Measurements from ENCODE around the gene WDR74.
A peak's percentile ranks its signal among the peaks of the same experiment; 100 is the strongest.
"Not testable (repeated sequence)": the region's sequence is repeated elsewhere in the genome, so short reads cannot be mapped to it uniquely, and the experiment has no call there.

Gene WDR74

DNA sequence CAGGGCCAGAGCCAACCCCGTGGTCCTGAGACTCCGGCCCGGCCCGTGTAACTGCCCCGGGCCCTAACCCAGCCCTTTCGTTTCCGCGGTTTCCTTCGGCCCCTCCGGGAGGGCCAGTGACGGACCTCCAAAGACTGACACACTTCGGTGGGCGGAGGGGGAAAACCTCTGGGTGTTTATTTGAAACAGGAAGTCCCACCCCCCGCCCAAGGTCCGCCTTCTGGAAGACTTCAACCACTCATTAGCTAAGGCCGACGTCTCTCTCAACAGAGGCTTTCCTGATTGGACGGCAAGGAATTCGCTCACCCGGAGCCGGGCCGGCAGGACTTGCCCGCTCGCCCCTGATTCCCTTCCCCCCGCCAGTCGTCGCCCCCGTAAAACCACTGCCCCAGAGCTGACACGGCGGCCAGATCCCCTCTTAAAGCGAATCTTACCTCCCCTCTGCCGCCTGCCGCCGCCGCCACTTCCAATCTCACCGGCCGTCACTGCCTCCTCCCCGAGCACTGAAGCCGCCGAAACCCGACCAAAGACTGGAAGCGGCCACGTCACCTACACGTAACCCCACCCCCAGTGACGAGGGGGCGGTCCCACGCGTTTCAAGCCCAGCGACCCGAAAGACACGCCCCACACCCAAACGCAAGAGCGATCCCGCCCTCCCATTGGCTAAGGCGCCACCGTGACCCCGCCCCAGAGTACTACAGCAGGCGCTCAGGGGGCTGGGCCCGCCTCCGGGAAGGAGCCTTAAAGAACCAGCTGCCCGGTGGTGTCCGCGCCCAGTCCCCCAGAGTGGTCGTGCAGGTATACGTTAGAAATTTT lies 7.7 kb downstream of the WDR74 start, which contains the start of gene STX5:
TSS of gene STX5 (minus strand) at position 532 of the 816 bp plus-strand sequence. CDS start 808 bp downstream, outside the sequence.
- Histone ChIP-seq H3K27me3 (ENCODE audit: insufficient read depth, insufficient read length) (no peaks in the 10 kb centered on the region), H3K4me3 (ENCODE audit: insufficient read length, low read depth) (peak within 1 kb of the TSS; percentile 93), H3K36me3 (ENCODE audit: insufficient read depth, insufficient read length, low read length) (peaks cover 68% of the 10 kb centered on the region), H3K9me3 (ENCODE audit: insufficient read depth, low read length) (no peaks in the 10 kb centered on the region), H3K9ac (ENCODE audit: insufficient read length, low read depth) (peak within 1 kb of the TSS; percentile 96), H3K4me1 (ENCODE audit: insufficient read depth, insufficient read length) (peaks cover 7% of the 10 kb centered on the region)
- TF ChIP-seq SUZ12 (IDR thresholded peaks at IDR 0.05; ENCODE audit: extremely low read depth, insufficient read depth, insufficient read length): no peak
- TF ChIP-seq ZNF274 (IDR thresholded peaks at IDR 0.05; ENCODE audit: low read depth, low read length): no peak
- no peak for TF ChIP-seq YY1 (IDR thresholded peaks at IDR 0.05; ENCODE audit: insufficient read depth, insufficient read length)
- DNase-seq (ENCODE audit: low read depth, low spot score): peak; percentile 99

DNA sequence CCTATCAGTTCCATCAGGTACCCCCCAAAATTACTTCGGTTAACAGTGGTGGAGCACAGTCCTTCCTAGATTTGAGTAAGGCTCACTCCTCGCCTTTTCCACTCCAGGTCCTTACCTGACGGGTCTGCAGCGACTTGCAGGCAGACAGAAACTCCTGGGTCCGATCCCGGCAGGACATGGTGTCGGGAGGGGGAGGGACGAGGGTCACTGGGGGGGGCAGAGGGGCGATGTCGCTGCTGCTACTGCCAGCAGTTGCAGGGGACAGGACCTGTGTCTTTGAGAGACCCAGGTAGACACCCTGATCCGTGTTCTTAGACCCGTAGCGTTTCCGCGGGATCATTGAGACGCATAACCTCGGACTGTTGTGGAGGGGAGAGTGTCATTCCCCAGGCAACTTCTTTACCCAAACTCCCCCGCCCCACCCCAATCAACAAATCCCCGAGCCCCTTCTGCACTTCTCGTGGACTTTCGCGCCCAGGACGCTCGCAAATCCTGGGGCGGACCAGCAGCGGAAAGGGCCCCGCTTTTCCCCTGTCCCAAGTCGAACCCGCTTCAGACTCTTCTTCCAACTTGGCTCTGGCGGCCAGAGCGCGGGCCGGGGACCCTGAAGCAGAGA lies 8.4 kb downstream of the WDR74 start:
- Histone ChIP-seq H3K27me3 (ENCODE audit: insufficient read depth, insufficient read length) (no peaks in the 10 kb centered on the region), H3K4me3 (ENCODE audit: insufficient read length, low read depth) (peak overlapping the region; percentile 93), H3K4me1 (ENCODE audit: insufficient read depth, insufficient read length) (peaks cover 7% of the 10 kb centered on the region), H3K9me3 (ENCODE audit: insufficient read depth, low read length) (no peaks in the 10 kb centered on the region), H3K36me3 (ENCODE audit: insufficient read depth, insufficient read length, low read length) (peaks cover 63% of the 10 kb centered on the region), H3K9ac (ENCODE audit: insufficient read length, low read depth) (peak overlapping the region; percentile 92)
- TF ChIP-seq SUZ12 (IDR thresholded peaks at IDR 0.05; ENCODE audit: extremely low read depth, insufficient read depth, insufficient read length) (no peak), YY1 (IDR thresholded peaks at IDR 0.05; ENCODE audit: insufficient read depth, insufficient read length) (no peak), ZNF274 (IDR thresholded peaks at IDR 0.05; ENCODE audit: low read depth, low read length) (no peak)
- no peak for DNase-seq (ENCODE audit: low read depth, low spot score)

DNA sequence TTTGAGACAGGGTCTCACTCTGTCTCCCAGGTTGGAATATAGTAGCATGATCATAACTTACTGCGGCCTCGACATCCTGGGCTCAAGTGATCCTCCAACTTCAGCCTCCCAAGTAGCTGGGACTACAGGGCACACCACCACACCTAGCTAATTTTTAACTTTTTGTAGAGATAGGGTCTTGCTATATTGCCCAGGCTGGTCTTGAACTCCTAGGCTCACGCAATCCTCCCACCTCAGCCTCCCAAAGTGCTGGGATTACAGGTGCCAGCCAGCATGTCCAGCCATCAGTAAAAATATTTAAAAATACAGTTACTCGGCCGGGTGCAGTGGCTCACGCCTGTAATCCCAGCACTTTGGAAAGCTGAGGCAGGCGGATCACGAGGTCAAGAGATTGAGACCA lies 11.3 kb downstream of the WDR74 start:
- peaks cover 62% of the 10 kb centered on the region for H3K36me3 ChIP-seq (ENCODE audit: insufficient read depth, insufficient read length, low read length)

GRCh38 chr11:62823677-62824076 lies 15.7 kb downstream of the WDR74 start:
- H3K9ac ChIP-seq (ENCODE audit: insufficient read length, low read depth): no peak overlapping the region
- TF ChIP-seq SUZ12 (IDR thresholded peaks at IDR 0.05; ENCODE audit: extremely low read depth, insufficient read depth, insufficient read length) (no peak), ZNF274 (IDR thresholded peaks at IDR 0.05; ENCODE audit: low read depth, low read length) (no peak), YY1 (IDR thresholded peaks at IDR 0.05; ENCODE audit: insufficient read depth, insufficient read length) (no peak)
- no peaks in the 10 kb centered on the region for H3K9me3 ChIP-seq (ENCODE audit: insufficient read depth, low read length)
- H3K27me3 ChIP-seq (ENCODE audit: insufficient read depth, insufficient read length): no peaks in the 10 kb centered on the region
- no peak for DNase-seq (ENCODE audit: low read depth, low spot score)
- no peaks in the 10 kb centered on the region for H3K4me1 ChIP-seq (ENCODE audit: insufficient read depth, insufficient read length)
- peaks cover 80% of the 10 kb centered on the region for H3K36me3 ChIP-seq (ENCODE audit: insufficient read depth, insufficient read length, low read length)
- H3K4me3 ChIP-seq (ENCODE audit: insufficient read length, low read depth): no peak overlapping the region

More for the DNA sequence above, 11.3 kb downstream of the WDR74 start:
- not testable (repeated sequence) for H3K4me1 ChIP-seq (ENCODE audit: insufficient read depth, insufficient read length); DNase-seq (ENCODE audit: low read depth, low spot score); H3K9me3 ChIP-seq (ENCODE audit: insufficient read depth, low read length); H3K4me3 ChIP-seq (ENCODE audit: insufficient read length, low read depth); H3K9ac ChIP-seq (ENCODE audit: insufficient read length, low read depth); H3K27me3 ChIP-seq (ENCODE audit: insufficient read depth, insufficient read length)

GRCh38 chr11:62817129-62817528 lies 22.3 kb downstream of the WDR74 start:
- H3K9ac ChIP-seq (ENCODE audit: insufficient read length, low read depth): no peak overlapping the region
- no peaks in the 10 kb centered on the region for H3K9me3 ChIP-seq (ENCODE audit: insufficient read depth, low read length)
- no peak overlapping the region for H3K4me3 ChIP-seq (ENCODE audit: insufficient read length, low read depth)
- peaks cover 56% of the 10 kb centered on the region for H3K36me3 ChIP-seq (ENCODE audit: insufficient read depth, insufficient read length, low read length)
- no peaks in the 10 kb centered on the region for H3K27me3 ChIP-seq (ENCODE audit: insufficient read depth, insufficient read length)
- no peaks in the 10 kb centered on the region for H3K4me1 ChIP-seq (ENCODE audit: insufficient read depth, insufficient read length)
- TF ChIP-seq ZNF274 (IDR thresholded peaks at IDR 0.05; ENCODE audit: low read depth, low read length) (no peak), YY1 (IDR thresholded peaks at IDR 0.05; ENCODE audit: insufficient read depth, insufficient read length) (no peak), SUZ12 (IDR thresholded peaks at IDR 0.05; ENCODE audit: extremely low read depth, insufficient read depth, insufficient read length) (no peak)
- DNase-seq (ENCODE audit: low read depth, low spot score): no peak

GRCh38 chr11:62816557-62816956 lies 22.8 kb downstream of the WDR74 start:
- Histone ChIP-seq H3K36me3 (ENCODE audit: insufficient read depth, insufficient read length, low read length) (peaks cover 54% of the 10 kb centered on the region), H3K9ac (ENCODE audit: insufficient read length, low read depth) (no peak overlapping the region), H3K4me3 (ENCODE audit: insufficient read length, low read depth) (no peak overlapping the region), H3K9me3 (ENCODE audit: insufficient read depth, low read length) (no peaks in the 10 kb centered on the region), H3K4me1 (ENCODE audit: insufficient read depth, insufficient read length) (no peaks in the 10 kb centered on the region), H3K27me3 (ENCODE audit: insufficient read depth, insufficient read length) (no peaks in the 10 kb centered on the region)
- no peak for DNase-seq (ENCODE audit: low read depth, low spot score)
- TF ChIP-seq YY1 (IDR thresholded peaks at IDR 0.05; ENCODE audit: insufficient read depth, insufficient read length): no peak
- TF ChIP-seq ZNF274 (IDR thresholded peaks at IDR 0.05; ENCODE audit: low read depth, low read length): no peak
- TF ChIP-seq SUZ12 (IDR thresholded peaks at IDR 0.05; ENCODE audit: extremely low read depth, insufficient read depth, insufficient read length): no peak

- H3K4me1 ChIP-seq (ENCODE audit: insufficient read depth, insufficient read length): no peaks in the 10 kb centered on the region
- H3K27me3 ChIP-seq (ENCODE audit: insufficient read depth, insufficient read length): no peaks in the 10 kb centered on the region
- no peak overlapping the region for H3K4me3 ChIP-seq (ENCODE audit: insufficient read length, low read depth)
- H3K36me3 ChIP-seq (ENCODE audit: insufficient read depth, insufficient read length, low read length): peaks cover 26% of the 10 kb centered on the region
- no peaks in the 10 kb centered on the region for H3K9me3 ChIP-seq (ENCODE audit: insufficient read depth, low read length)
- no peak overlapping the region for H3K9ac ChIP-seq (ENCODE audit: insufficient read length, low read depth)
- no peak for DNase-seq (ENCODE audit: low read depth, low spot score)
- TF ChIP-seq SUZ12 (IDR thresholded peaks at IDR 0.05; ENCODE audit: extremely low read depth, insufficient read depth, insufficient read length): no peak
- TF ChIP-seq YY1 (IDR thresholded peaks at IDR 0.05; ENCODE audit: insufficient read depth, insufficient read length): no peak
- TF ChIP-seq ZNF274 (IDR thresholded peaks at IDR 0.05; ENCODE audit: low read depth, low read length): no peak
These were observed 27.7 kb downstream of the WDR74 start for GRCh38 chr11:62811659-62812058.
